Gastrocnemius medialis (tissue), 4 donors: Measurements from ENCODE around the gene HOOK2.

Experiments used
- CTCF ChIP-seq, 5 experiments: fragments of 450-650 bp in 3 of 5; fragments of 200-600 bp in 2 of 5; sonication (generic) in 2 of 5; IDR thresholded peaks in 4 of 5; conservative IDR thresholded peaks in 1 of 5; 1 replicate in 4 of 5; 2 replicates in 1 of 5; pipeline ENCODE4 v1.5.1; 2016 to 2019; ENCODE audit warnings: antibody characterized with exemption in 5 of 5, mild to moderate bottlenecking in 3 of 5, moderate library complexity in 3 of 5
- POLR2A ChIP-seq, 2 donors: fragments of 450-650 bp; IDR thresholded peaks; one replicate each; pipeline ENCODE4 v1.6.1; 2017; ENCODE audit warnings: antibody characterized with exemption in 2 of 2, mild to moderate bottlenecking in 2 of 2, moderate library complexity in 2 of 2

- TF ChIP-seq CTCF (IDR thresholded peaks at IDR 0.05 in 4 of 5, conservative IDR thresholded peaks at IDR 0.05 in 1 of 5) = peak in 3 of 5 experiments; percentile 10 to 17 (median 16)
- peak; percentile 100 for TF ChIP-seq POLR2A (IDR thresholded peaks at IDR 0.05)
Measured at GRCh38 chr19:12791345-12792050, 16.1 kb upstream of the HOOK2 start, which contains the start of gene JUNB.
